Lung (tissue), 12 donors: ENCODE results near the gene TMEM165. TPM values are rescaled to one million over a fixed set of nuclear protein-coding genes. Genes with fewer than 3 reads are reported as not detected.

Experiments
- ATAC-seq: fragments of 200-7000 bp; cut with Tn5 transposase; one replicate; pipeline ENCODE4 v1.9.1; 2020; ENCODE audit warnings: moderate number of reproducible peaks; ENCODE audit not compliant: insufficient read depth, low FRiP score
- DNase-seq, 3 donors: peaks; one replicate each; pipeline ENCODE4 v3.0.0-alpha.2; 2013 to 2017
- H3K27ac ChIP-seq, 2 donors: one replicate each; pipeline ENCODE4 v1.5.1; 2013; ENCODE audit warnings: mild to moderate bottlenecking in 2 of 2, moderate library complexity in 2 of 2, control low read depth in 1 of 2, inconsistent platforms in 1 of 2, low read depth in 1 of 2, low read length in 1 of 2
- H3K27me3 ChIP-seq, 3 donors: one replicate each; pipeline ENCODE4 v1.5.1; 2013; ENCODE audit warnings: low read length in 2 of 3; ENCODE audit not compliant: control insufficient read depth in 3 of 3, insufficient read depth in 3 of 3
- H3K36me3 ChIP-seq, 4 donors: one replicate each; pipeline ENCODE4 v1.5.1; 2013; ENCODE audit warnings: low read length in 4 of 4, mild to moderate bottlenecking in 1 of 4, moderate library complexity in 1 of 4; ENCODE audit not compliant: control insufficient read depth in 4 of 4, insufficient read depth in 4 of 4
- H3K4me1 ChIP-seq, 5 donors: one replicate each; pipeline ENCODE4 v1.5.1; 2013; ENCODE audit warnings: low read length in 5 of 5, mild to moderate bottlenecking in 2 of 5, moderate library complexity in 1 of 5; ENCODE audit not compliant: control insufficient read depth in 5 of 5, insufficient read depth in 5 of 5
- H3K4me3 ChIP-seq: one replicate; pipeline ENCODE4 v1.5.1; 2013; ENCODE audit warnings: mild to moderate bottlenecking, control low read depth, moderate library complexity
- H3K9ac ChIP-seq, 2 donors: one replicate each; pipeline ENCODE4 v1.5.1; 2013; ENCODE audit warnings: low read length in 2 of 2, control low read depth in 1 of 2; ENCODE audit not compliant: insufficient read depth in 1 of 2
- H3K9me3 ChIP-seq, 4 donors: one replicate each; pipeline ENCODE4 v1.5.1; 2013; ENCODE audit warnings: low read length in 3 of 4, mild to moderate bottlenecking in 1 of 4, moderate library complexity in 1 of 4; ENCODE audit not compliant: control insufficient read depth in 4 of 4, insufficient read depth in 3 of 4
- WGBS, 2 donors: extraction: QIAGEN DNeasy Blood & Tissue Kit; methylation state at CpG; one replicate each; pipeline ENCODE4 v1.1.7; 2013; 5-methylcytosine and 5-hydroxymethylcytosine counted together
- polyA plus RNA-seq, 2 donors: library from polyadenylated mRNA; stranded (reverse); fragments of 200-250 nt; gene quantifications; one replicate each; pipeline ENCODE4 v1.2.1, GENCODE V29; 2013
- total RNA-seq, 2 donors: library from RNA; depleted of rRNA in 1 of 2; stranded (reverse); fragments of >200 nt in 1 of 2; gene quantifications; one replicate each; pipeline ENCODE4 v1.2.1, GENCODE V29; 2014 to 2021
- TF ChIP-seq, protein P1 (sequence below): IDR thresholded peaks from 2 replicates; pipeline ENCODE4 v1.5.1; 2012; ENCODE audit warnings: mild to moderate bottlenecking; ENCODE audit errors: control extremely low read depth, extremely low read depth
- donor health status: control.
- donor health status: control.
- donor health status: Bipolar disorder and iron deficiency.
- donor health status: healthy.
- donor health status: DM: yes; HTN: yes; CAD: no.

The TMEM165 gene
- total and polyA plus RNA-seq, 4 donors = 152 to 184 (median 178) TPM

DNA sequence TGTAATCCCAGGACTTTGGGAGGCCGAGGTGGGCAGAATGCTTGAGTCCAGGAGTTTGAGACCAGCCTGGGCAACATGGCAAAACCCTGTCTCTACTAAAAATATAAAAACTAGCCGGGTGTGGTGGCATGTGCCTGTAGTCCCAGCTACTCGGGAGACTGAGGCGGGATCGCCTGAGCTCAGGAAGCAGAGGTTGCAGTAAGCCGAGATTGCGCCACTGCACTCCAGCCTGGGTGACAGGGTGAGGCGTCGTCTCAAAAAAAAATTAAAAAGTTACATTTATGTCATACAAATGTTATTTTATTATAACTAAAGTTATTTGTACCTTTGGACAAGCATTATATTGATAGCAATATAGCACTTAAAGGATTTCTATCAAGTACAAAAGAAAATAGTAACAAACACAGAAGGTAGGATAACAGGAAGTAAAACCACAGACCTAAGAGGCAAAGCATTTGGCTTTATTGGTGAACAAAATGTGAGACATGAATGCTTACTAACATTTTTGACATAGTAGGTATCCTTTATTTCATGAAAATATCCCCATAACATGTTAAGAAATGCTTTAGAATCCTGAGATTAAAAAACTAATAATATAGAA lies 51.5 kb downstream of the TMEM165 start:
- 49 to 81% methylated on average over 9 of the region's 9 CpGs for WGBS, 2 donors
- no peak overlapping the region for H3K9ac ChIP-seq
- TF ChIP-seq, protein P1, sequence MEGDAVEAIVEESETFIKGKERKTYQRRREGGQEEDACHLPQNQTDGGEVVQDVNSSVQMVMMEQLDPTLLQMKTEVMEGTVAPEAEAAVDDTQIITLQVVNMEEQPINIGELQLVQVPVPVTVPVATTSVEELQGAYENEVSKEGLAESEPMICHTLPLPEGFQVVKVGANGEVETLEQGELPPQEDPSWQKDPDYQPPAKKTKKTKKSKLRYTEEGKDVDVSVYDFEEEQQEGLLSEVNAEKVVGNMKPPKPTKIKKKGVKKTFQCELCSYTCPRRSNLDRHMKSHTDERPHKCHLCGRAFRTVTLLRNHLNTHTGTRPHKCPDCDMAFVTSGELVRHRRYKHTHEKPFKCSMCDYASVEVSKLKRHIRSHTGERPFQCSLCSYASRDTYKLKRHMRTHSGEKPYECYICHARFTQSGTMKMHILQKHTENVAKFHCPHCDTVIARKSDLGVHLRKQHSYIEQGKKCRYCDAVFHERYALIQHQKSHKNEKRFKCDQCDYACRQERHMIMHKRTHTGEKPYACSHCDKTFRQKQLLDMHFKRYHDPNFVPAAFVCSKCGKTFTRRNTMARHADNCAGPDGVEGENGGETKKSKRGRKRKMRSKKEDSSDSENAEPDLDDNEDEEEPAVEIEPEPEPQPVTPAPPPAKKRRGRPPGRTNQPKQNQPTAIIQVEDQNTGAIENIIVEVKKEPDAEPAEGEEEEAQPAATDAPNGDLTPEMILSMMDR = no peak
- peaks cover 0 to 6% (median 0%) of the 10 kb centered on the region in 5 donors for H3K4me1 ChIP-seq
- H3K27me3 ChIP-seq = no peaks in the 10 kb centered on the region
- H3K9me3 ChIP-seq = no peaks in the 10 kb centered on the region
- ATAC-seq = no peak
- no peak overlapping the region for H3K27ac ChIP-seq
- peaks cover 15 to 52% (median 16%) of the 10 kb centered on the region in 4 donors for H3K36me3 ChIP-seq
- DNase-seq = no peak
- no peak overlapping the region for H3K4me3 ChIP-seq

DNA sequence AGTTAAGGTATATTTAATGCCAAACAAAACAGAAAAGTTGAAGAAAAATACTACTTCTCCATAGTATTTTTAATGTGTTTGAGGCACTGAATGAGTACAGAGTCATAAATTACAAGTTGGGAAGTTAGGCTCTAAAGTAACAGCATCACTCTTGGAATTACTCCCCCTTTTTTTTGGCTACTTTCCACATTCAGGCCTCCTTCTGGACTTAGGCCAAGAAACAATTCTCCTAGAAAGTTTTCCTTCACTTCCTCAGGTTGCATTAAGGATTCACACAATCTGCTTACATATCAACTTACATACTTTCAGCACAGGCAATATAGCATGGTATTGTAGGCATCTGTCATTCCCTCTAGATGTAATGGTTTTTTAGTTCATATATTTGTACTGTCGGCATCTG lies 52.1 kb downstream of the TMEM165 start:
- Histone ChIP-seq H3K27ac (no peak overlapping the region), H3K9me3 (no peaks in the 10 kb centered on the region), H3K9ac (no peak overlapping the region), H3K36me3 (peaks cover 13 to 48% (median 17%) of the 10 kb centered on the region in 4 donors), H3K4me3 (no peak overlapping the region), H3K27me3 (no peaks in the 10 kb centered on the region), H3K4me1 (peaks cover 0 to 6% (median 0%) of the 10 kb centered on the region in 5 donors)
- ATAC-seq (no peak), DNase-seq (peak; percentile 36 to 80 (median 72))
- WGBS, 2 donors = 78 to 81% methylated on average over 1 of the region's 1 CpG
- TF ChIP-seq, protein P1 = no peak

DNA sequence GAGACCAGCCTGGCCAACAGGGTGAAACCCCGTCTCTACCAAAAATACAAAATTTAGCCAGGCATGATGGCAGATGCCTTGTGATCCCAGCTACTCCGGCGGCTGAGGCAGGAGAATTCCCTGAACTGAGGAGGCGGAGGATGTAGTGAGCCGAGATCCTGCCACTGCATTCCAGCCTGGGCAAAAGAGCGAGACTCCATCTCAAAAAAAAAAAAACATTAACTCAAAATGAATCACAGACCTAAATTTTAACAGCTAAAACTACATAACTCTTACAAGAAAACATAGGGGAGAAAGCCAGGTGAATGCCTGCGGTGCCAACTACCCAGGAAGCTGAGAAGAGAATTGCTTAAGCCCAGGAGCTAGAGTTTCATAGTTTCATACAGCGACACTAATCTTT lies 54.8 kb downstream of the TMEM165 start:
- H3K36me3 ChIP-seq = peaks cover 8 to 47% (median 16%) of the 10 kb centered on the region in 4 donors
- TF ChIP-seq, protein P1 = no peak
- no peak overlapping the region for H3K4me3 ChIP-seq
- H3K4me1 ChIP-seq = peaks cover 0 to 6% (median 0%) of the 10 kb centered on the region in 5 donors
- no peaks in the 10 kb centered on the region for H3K9me3 ChIP-seq
- H3K27ac ChIP-seq = no peak overlapping the region
- no peak overlapping the region for H3K9ac ChIP-seq
- DNase-seq (no peak), ATAC-seq (no peak)
- WGBS, 2 donors = 86 to 98% methylated on average over 8 of the region's 8 CpGs
- no peaks in the 10 kb centered on the region for H3K27me3 ChIP-seq

DNA sequence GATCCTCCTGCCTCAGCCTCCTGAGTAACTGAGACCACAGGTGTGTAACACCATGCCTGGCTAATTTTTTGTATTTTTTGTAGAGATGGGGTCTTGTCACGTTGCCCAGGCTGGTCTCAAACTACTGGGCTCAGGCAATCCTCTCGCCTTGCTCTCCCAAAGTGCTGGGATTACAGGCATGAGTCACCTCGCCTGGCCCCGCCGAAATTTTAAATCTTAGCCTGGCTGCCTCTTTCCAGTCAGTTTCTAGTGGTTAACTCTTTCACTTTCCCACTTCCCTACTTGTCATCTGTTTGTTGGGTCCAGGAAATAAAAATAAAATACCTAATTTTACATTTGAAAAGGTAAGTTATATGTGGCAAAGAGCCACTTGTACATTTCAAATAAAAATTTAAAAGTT lies 62.4 kb downstream of the TMEM165 start:
- Histone ChIP-seq H3K27me3 (no peaks in the 10 kb centered on the region), H3K4me1 (no peaks in the 10 kb centered on the region), H3K27ac (no peak overlapping the region), H3K9me3 (no peaks in the 10 kb centered on the region), H3K9ac (no peak overlapping the region), H3K4me3 (no peak overlapping the region), H3K36me3 (peaks cover 0 to 25% (median 5%) of the 10 kb centered on the region in 4 donors)
- DNase-seq (no peak), ATAC-seq (no peak)
- TF ChIP-seq, protein P1 = no peak
- WGBS, 2 donors = 87 to 88% methylated on average over 5 of the region's 5 CpGs
